HG03558 (cell line): Measurements from ENCODE around the gene ZNF787.

Source experiments
- ATAC-seq: cut with Tn5 transposase; IDR thresholded peaks from one replicate; pipeline ENCODE4 v1.9.1; 2021; ENCODE audit warnings: moderate number of reproducible peaks; ENCODE audit not compliant: unreplicated experiment; ENCODE audit errors: extremely low read depth

Gene ZNF787

GRCh38 chr19:56123266-56123891 is 2.3 kb upstream of the ZNF787 start:
- no peak for ATAC-seq

GRCh38 chr19:56120371-56121179 is 520 bp downstream of the ZNF787 start:
- ATAC-seq, result no peak

DNA sequence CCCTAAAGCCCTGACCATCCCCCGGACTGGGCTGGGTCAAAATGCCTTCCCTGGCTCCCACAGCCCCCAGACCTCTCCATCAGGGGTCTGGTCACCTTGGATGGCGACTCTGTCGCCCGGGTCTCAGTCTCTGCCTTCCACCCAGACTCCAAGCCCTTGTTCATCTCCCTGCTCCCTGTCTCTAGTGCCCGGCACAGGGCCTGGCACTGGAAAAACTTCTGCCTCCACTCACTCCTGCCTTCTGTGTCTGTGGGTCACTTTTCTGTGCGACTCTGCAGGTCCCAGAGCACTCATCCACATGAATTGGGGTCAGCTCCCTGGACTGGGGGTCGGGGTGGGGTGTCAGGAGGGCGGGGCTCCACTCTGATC is 1.1 kb downstream of the ZNF787 start:
- ATAC-seq, result no peak

GRCh38 chr19:56119582-56119978 is 1.5 kb downstream of the ZNF787 start:
- ATAC-seq, result no peak

DNA sequence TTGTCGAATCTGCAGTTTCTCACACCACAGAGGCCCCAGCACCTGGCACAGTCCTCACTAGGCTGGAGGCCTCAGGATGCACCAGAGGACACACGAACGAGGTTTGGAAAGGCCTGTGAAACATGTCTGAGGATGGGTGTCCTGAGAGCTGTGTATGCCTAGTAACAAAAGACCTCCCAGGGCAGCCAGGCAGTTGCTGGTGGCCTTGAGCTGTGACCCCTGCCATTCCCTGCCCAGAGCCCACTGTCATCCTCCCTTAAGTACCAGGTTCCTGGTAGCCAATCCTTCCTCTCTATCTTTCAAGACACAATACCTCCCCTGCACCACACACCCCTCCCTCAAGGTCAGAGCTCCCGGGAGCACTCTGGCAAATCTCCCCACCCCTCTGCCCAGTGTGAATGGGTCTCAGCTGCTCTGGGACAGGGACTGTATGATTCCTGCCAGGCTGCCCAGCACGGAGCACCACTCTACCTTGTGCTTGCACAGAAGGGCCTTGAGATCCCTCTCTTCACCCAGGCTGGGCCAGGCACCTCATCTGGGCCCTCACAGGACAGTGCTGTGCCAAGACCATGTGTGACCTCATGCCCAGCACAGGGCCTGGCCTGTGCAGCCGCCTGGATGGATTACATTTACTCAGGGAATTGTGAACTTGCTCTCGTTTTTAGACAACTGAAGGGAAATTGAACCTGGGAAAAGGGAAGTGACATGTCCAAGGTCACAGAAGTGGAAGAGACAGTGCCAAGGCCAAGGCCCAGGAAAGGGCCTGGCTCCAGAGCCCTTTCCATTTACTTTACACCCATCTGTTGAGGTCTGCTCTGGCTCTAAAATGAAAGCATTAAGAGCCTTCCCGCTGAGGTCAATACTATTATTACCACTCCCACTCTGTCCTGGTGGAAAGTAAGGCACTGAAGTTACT is 2.2 kb downstream of the ZNF787 start:
- no peak for ATAC-seq

DNA sequence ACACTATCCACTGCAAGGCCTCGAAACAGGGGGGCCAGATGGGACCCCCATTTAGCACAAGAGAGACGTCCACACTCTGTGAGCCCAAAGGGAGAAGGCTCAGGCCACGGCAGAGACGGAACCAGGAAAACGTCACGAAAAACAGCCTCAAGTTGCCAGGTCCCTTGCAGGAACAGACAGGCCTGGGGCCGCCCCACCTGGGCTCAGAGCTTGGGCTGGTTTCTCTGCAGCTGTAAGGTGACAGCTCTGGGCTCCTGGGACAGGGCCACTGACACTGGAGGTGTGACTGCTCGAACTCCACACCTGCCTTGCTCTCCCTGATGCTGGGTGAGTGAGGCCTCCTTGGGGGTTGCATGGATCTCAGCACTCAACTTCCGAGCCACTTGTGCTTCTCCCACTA is 3.2 kb downstream of the ZNF787 start:
- ATAC-seq, result no peak

GRCh38 chr19:56117376-56117884 is 3.7 kb downstream of the ZNF787 start:
- ATAC-seq, result no peak

DNA sequence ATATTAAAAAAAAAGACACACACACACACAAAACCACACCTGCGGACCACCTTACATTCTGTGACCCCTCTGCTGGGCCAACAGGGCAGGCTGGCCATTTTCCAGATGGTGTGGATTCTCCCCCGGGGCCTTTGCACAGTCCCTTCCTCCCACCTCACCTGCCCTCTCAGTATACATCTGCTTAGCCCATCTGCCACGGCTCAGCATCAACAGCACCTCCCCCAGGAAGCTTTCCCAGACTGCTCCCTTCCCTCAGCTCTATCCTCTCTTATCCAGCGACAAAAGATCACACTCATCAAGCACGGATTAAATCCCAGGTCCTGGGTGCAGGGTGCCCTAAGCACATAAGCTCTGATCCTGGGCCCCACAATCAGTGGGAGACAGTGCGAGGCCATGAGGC is 4.5 kb downstream of the ZNF787 start:
- ATAC-seq, result no peak

DNA sequence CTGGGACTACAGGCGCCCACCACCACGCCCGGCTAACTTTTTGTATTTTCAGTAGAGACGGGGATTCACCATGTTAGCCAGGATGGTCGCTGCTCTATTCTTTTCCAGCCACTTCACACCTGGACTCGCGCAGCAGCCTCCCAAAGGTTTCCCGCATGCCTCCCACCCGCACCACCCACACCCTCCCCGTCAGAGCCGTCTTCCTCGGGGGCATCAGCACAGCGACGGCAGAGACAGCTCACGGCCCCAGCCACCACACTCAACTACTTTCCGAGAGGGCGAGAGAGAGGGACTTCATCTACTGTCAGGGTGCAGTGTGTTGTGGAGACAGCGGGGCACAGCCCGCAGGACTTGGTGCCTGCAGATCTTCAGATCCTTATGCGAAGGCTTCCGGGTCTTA is 5.6 kb downstream of the ZNF787 start:
- ATAC-seq, result no peak

DNA sequence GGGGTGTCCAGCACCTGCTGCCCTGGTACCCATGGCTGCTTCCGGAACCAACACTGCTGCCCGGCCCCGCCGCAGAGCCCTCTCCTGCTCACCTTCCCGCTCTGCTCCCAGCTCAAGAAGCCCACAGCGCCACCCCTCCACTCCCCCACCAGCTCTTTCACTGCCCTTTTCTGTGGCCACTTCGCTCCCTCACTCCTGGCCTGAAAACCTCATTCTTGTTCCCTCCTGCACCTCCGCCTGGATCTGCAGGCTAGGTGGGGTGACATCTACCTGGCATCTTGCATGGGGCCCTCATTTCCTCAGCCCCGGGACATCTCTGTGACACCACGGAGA is 6.4 kb downstream of the ZNF787 start:
- ATAC-seq, result no peak

GRCh38 chr19:56114051-56114777 is 6.9 kb downstream of the ZNF787 start:
- no peak for ATAC-seq

DNA sequence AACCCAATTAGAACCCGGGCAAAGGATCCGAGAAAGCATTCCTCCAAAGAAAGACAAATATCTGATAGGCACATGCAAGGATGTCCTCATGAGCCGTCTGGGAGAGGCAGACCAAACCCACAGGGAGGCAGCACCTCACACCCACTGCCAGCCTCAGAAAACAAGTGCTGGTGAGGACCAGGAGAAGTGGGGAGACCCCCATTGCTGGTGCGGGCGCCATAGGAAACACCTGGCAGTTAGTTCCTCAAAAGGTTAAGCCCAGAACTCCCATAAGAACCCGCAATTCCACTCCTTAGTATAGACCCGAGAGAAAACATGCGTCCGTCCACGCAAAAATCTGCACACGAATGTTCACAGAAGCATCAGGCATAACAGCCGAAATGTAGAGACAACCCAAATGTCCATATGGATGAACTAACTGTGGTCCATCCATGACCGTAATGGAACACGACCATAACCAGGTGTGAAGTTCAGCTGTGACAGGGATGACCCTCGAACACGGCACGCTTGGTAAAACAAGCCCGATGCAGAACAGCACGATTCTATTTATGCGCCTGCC is 7.9 kb downstream of the ZNF787 start:
- no peak for ATAC-seq

DNA sequence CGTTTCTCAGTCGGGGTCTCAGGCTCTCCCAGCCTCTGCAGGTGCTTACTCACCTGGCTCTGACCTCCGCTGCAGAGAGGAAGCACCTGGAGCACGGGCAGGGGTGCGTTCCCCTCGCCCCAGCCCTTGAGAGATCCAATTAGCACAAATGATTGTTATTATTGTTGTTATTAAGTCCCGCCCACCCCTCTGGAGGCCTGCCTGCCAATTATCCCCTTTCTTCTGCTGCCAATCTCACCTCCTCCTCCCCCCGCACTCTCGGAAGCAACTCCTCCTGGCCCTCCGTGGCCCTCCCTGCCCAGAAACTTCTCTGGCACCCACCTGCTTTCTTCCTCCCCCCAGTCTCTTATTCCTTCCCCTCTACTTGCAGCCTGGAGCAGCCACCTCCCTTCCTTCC is 8.8 kb downstream of the ZNF787 start:
- no peak for ATAC-seq

DNA sequence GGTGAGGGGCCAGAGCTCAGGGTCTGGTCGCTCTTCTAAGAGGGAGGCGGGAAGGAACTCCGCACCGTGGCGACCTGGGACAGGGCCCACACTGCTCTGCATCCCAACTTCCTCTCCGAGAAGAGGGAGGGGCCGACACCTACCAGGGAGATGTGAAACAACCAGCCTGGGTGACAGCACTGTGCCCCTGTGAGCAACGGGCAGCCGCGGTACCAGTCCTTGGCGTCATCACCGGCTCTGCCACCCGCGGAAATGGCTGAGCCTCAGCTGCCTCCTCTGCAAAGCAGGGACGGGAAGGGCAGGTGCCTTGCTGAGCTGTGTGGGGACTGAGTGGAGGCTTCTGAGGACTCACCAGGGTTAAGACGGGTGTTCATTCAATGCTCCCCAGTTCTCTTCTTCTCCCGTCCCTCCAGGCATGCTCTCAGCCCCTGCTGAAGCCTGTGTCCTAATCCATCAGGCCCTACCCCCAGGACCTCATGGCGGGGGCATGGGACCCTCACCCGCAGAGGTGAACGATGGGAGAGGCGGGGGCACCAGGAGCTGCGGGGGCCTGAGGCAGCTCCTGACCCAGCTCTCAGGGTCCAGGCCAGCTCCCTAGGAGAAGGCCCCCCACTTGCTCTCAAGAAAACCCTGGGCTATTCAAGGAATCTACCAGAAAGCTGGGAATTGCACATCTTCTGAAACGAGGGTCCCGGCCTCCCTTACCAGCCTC is 9.3 kb downstream of the ZNF787 start:
- ATAC-seq, result peak; percentile 50

DNA sequence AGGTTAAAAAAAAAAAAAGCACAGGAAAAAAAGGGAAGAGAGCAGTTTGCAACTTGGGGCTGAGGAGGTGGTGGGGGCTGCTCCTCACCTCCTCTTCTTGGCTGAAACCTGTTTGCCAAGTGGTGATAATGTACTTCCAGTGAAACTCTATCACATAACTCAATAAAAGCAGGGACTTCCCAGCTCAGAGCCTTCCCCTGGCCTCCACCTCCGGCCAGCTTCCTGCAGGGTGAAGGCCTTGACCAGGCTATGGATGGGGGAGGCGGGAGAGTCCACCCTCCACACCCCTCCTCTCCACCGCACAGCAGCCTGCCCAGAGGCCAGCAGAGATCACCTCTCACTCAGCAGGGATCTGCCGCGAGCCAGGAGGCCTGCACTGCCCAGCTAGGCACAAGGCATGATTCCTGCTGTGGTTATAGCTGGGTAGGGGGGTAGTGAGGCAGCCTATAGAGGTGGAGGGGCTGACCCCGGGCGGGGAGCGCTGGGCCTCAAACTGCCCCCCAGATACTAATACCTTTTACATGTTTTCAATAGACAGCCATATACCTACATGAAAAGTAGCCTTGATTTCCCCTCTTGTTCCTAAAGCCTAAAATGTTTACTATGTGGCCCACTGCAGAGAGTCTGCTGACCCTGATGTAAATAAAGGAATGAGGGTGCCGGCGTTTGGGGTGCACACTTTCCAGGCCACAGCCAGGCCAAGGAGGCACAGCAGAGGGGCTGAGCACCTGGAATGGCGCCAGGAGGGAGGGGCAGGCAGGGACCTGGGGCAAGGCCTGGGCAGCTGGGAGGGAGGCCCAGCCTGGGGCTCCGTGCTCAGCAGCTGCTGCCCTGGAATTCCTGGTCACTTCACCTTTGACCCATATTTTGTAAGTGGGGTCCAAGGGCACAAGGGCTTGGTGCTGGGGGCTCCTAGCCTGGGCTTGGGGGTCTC is 10.3 kb downstream of the ZNF787 start:
- no peak for ATAC-seq

GRCh38 chr19:56109226-56109625 is 11.9 kb downstream of the ZNF787 start:
- ATAC-seq, result no peak

DNA sequence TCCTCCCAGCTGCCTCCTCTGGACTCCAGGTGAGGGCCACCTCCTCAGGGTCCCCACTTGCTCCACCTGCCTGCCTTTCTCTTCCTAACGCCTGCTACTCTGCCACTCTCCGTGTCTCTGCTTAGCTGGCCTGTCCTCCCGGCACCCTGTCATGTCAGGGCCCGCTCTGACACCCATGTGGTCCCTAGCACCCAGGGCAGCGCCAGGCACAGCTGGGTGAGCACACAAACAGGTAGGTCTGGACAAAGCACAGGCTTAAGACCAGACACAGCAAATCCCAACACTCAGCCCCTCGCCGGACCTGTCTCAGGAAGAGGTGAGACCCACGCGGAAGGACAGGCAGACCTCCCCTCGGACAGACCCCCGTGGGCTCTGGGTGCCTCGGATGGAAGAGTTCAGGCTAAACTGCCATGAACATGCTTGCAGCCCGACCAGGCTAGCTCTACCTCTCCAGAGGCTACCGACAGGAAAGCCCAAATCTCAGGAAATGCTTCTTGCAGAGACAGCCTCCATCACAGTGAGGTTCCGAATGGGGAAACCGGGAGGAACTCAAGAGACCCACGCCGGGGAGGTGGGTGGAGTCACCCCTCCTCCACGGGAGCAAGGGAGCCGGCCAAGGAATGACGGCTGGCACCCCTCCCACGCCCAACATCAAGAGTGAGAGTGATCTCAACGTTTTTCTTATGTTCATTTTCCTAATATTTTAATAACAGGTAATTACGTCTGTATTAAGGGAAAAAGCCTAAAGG is 12.5 kb downstream of the ZNF787 start:
- no peak for ATAC-seq
